Adrenal gland (tissue), 19 donors: ENCODE measurements around the gene NLRP6. TPM values are rescaled to one million over a fixed set of nuclear protein-coding genes. Genes with fewer than 3 reads are reported as not detected.
A peak's percentile ranks its signal among the peaks of the same experiment; 100 is the strongest.

Experiments used
- DNase-seq, 7 donors: peaks; one replicate each; pipeline ENCODE4 v3.0.0-alpha.2; 2019 to 2020
- H3K27ac ChIP-seq, 5 donors: fragments of 200-600 bp; sonication (generic) in 4 of 5; 1 replicate in 3 of 5; 2 replicates in 2 of 5; pipeline versions ENCODE4 v1.5.1 to v1.8.0; 2016 to 2020; ENCODE audit warnings: mild to moderate bottlenecking in 1 of 5
- H3K27me3 ChIP-seq: fragments of 200-600 bp; 2 replicates; pipeline ENCODE4 v1.8.0; 2021
- H3K36me3 ChIP-seq, 2 donors: fragments of 200-600 bp; replicated peaks in 1 of 2; 1 replicate in 1 of 2; 2 replicates in 1 of 2; pipeline versions ENCODE4 v1.5.1 to v1.8.0; 2018 to 2022
- H3K4me1 ChIP-seq, 2 donors: fragments of 200-600 bp; replicated peaks in 1 of 2; 1 replicate in 1 of 2; 2 replicates in 1 of 2; pipeline versions ENCODE4 v1.5.1 to v1.8.0; 2018 to 2021
- H3K4me3 ChIP-seq, 4 donors: fragments of 200-600 bp; sonication (generic) in 3 of 4; one replicate each; pipeline ENCODE4 v1.5.1; 2016 to 2018
- H3K9me3 ChIP-seq, 3 donors: fragments of 200-600 bp; sonication (generic) in 1 of 3; replicated peaks in 1 of 3; 1 replicate in 2 of 3; 2 replicates in 1 of 3; pipeline versions ENCODE4 v1.5.1 to v1.8.0; 2016 to 2021
- CTCF ChIP-seq, 6 experiments: fragments of 450-650 bp in 4 of 6; fragments of 200-600 bp in 2 of 6; sonication (generic) in 1 of 6; IDR thresholded peaks; 1 replicate in 5 of 6; 2 replicates in 1 of 6; pipeline versions ENCODE4 v1.5.1 to v1.8.0; 2016 to 2021; ENCODE audit warnings: antibody characterized with exemption in 6 of 6, mild to moderate bottlenecking in 2 of 6, moderate library complexity in 1 of 6
- POLR2A ChIP-seq, 2 donors: fragments of 450-650 bp; IDR thresholded peaks; one replicate each; pipeline ENCODE4 v1.6.1; 2017; ENCODE audit warnings: antibody characterized with exemption in 2 of 2, mild to moderate bottlenecking in 2 of 2, moderate library complexity in 1 of 2
- WGBS, 4 donors: extraction: QIAGEN DNeasy Blood & Tissue Kit in 2 of 4; methylation state at CpG; one replicate each; pipeline versions ENCODE4 v1.1.5 to v1.1.7; 2013 to 2017; 5-methylcytosine and 5-hydroxymethylcytosine counted together
- intact Hi-C, 2 donors: fragments of 100-400 bp; cut with DNase I; formaldehyde crosslinking; loops; one replicate each; pipeline versions ENCODE4 v1.14.1 to v1.15.0; 2022 to 2023
- long read RNA-seq, 10 donors: library from polyadenylated mRNA in 3 of 10; unstranded in 2 of 10; stranded (forward) in 1 of 10; transcript quantifications; one replicate each; pipeline ENCODE4 v2.0.0 and lab custom pipeline, GENCODE V29; 2021 to 2026
- polyA plus RNA-seq, 3 donors: library from polyadenylated mRNA; stranded (reverse); fragments of 200-250 nt in 2 of 3; fragments of 350-450 nt in 1 of 3; fragmentation: Illumina TruSeq in 1 of 3; extraction: RNeasy Lipid Tissue Mini Kit (QIAGEN cat#74804) in 1 of 3; gene quantifications; one replicate each; pipeline ENCODE4 v1.2.3, GENCODE V29; 2013 to 2014
- total RNA-seq, 9 donors: library from RNA; depleted of rRNA in 4 of 9; stranded (reverse); fragments of >200 nt in 4 of 9; fragments of 120-200 nt in 1 of 9; fragmentation: NEBNext Ultra II Directional in 1 of 9; extraction: Animal tissue kit (Norgen Biotek cat#: 25700) in 1 of 9; gene quantifications; one replicate each; pipeline versions ENCODE4 v1.1.0 to v1.2.4, GENCODE V29; 2013 to 2023
- donor health status: healthy with polysubstance abuse.
- donor health status: Bipolar disorder and iron deficiency.
- donor health status: DM: yes; HTN: yes; CAD: no.
- donor health status: DM: no; HTN: no; CAD: no.
- donor health status: DM: no; HTN: no; CAD: no.
- donor health status: DM: yes; HTN: yes; CAD: no.

NLRP6 gene
- under 1 TPM in 6 of 9 donors, not detected in 3; 0.14 to 0.69 (median 0.24) TPM for total RNA-seq
- under 1 TPM in 1 of 3 donors, not detected in 2; 0.16 TPM for polyA plus RNA-seq
- long read RNA-seq, donor 1 = 0 reads
- long read RNA-seq, donor 2 = 0 reads
- long read RNA-seq, donor 3 = 0 reads
- long read RNA-seq, donor 4 = 0 reads
- long read RNA-seq, donor 5 = 0 reads
- long read RNA-seq, donor 6 = 0 reads
- long read RNA-seq, donor 7 = 0 reads
- long read RNA-seq, donor 8 = 0 reads
- long read RNA-seq, donor 9 = 0 reads
- long read RNA-seq, donor 10 = 0 reads

GRCh38 chr11:278001-278951, at the start of gene NLRP6:
TSS of gene NLRP6 (plus strand) at chr11:278407. CDS start at chr11:278570, 163 bp downstream.
- no peaks in the 10 kb centered on the region for H3K36me3 ChIP-seq
- peaks cover 0 to 13% of the 10 kb centered on the region in 2 donors for H3K4me1 ChIP-seq
- no peak for TF ChIP-seq CTCF (IDR thresholded peaks at IDR 0.05)
- no peak for TF ChIP-seq POLR2A (IDR thresholded peaks at IDR 0.05)
- DNase-seq = no peak
- H3K9me3 ChIP-seq = no peaks in the 10 kb centered on the region
- peaks cover 48% of the 10 kb centered on the region for H3K27me3 ChIP-seq
- H3K4me3 ChIP-seq = peak within 1 kb of the TSS in 1 of 4 donors; percentile 28
- H3K27ac ChIP-seq = no peak within 1 kb of the TSS
- WGBS, 4 donors = 75 to 81% (median 77%) methylated on average over 17 to 21 of the region's 21 CpGs
- intact Hi-C loops = no loop called here

- DNase-seq = peak in 2 of 7 donors; percentile 7 to 18
- 93 to 96% (median 93%) methylated on average over 10 of the region's 10 CpGs for WGBS, 4 donors
Measured at GRCh38 chr11:230431-230830, 47.8 kb upstream of the NLRP6 start.

GRCh38 chr11:232783-233565, 45.2 kb upstream of the NLRP6 start:
- no peaks in the 10 kb centered on the region for H3K27me3 ChIP-seq
- WGBS, 4 donors = 88 to 92% (median 90%) methylated on average over 19 to 20 of the region's 20 CpGs
- peak in 1 of 7 donors; percentile 41 for DNase-seq
- TF ChIP-seq POLR2A (IDR thresholded peaks at IDR 0.05) = no peak
- no peak for TF ChIP-seq CTCF (IDR thresholded peaks at IDR 0.05)
- intact Hi-C loops = no loop called here
- H3K27ac ChIP-seq = no peak overlapping the region
- H3K4me1 ChIP-seq = peaks cover 16% of the 10 kb centered on the region in 2 donors
- H3K36me3 ChIP-seq = no peaks in the 10 kb centered on the region
- H3K9me3 ChIP-seq = no peaks in the 10 kb centered on the region
- H3K4me3 ChIP-seq = no peak overlapping the region

More at GRCh38 chr11:230431-230830, 47.8 kb upstream of the NLRP6 start:
- TF ChIP-seq POLR2A (IDR thresholded peaks at IDR 0.05) = no peak
- TF ChIP-seq CTCF (IDR thresholded peaks at IDR 0.05) = no peak
- peaks cover 6 to 8% of the 10 kb centered on the region in 2 donors for H3K4me1 ChIP-seq
- no peak overlapping the region for H3K4me3 ChIP-seq
- no peak overlapping the region for H3K27ac ChIP-seq
- no peaks in the 10 kb centered on the region for H3K36me3 ChIP-seq
- no peaks in the 10 kb centered on the region for H3K9me3 ChIP-seq
- intact Hi-C loops = no loop called here
- H3K27me3 ChIP-seq = no peaks in the 10 kb centered on the region
